Measurements from ENCODE around the gene STAB1. TPM values are rescaled to one million over a fixed set of nuclear protein-coding genes. Genes with fewer than 3 reads are reported as not detected.
A peak's percentile ranks its signal among the peaks of the same experiment; 100 is the strongest.

The STAB1 gene
- total and polyA plus RNA-seq, 10 of the 15 experiments (the other 5 are each of a cell fraction or from before 2014, with no cell fraction given), result 0.46 TPM; not detected in 9

DNA sequence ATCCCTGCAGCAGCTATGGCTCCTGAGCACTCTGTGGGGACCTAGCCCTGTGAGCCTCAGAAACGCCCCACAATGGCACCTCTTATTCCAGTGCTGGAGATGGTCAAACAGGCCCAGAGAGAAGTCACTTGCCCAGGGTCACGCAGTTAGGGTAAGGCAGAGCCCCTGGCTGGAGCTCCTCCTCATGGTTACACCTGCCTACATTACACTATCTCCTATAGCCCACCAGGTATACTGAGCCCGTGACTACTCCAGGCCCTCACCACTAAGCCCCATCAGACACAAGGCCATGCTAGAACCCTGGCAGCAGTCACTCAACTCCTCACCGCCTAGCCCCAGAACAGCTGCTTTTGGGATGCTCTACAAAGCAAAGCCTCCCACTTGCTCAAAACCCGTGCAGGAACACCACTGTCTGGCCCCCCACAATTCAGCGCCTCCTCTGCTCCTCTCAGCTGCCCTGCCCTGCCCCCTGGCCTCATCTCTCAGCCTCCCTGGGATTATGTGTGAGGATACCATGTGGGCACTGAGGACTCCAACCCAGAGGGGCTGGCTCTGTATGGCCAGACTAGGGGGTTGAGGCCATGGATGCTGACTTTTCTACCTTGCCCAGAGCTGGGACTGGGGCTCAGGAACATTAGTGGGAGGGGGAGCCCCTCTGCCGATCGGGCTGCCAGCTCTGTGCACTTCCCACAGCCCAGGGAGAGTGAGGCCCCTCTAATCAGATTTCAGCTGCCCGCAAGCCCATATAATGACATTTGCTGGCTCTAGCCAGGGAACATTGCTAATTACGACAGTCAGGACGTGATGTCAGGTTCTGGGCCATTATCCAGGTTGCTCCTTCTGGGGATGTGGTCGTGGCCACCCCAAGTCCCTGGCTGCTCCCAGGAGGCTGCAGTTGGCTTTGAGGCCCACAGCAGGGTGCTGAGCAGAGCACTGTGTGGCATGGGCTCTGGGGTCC, 34.5 kb downstream of the STAB1 start:
- H3K27me3 ChIP-seq (replicated peaks in 1 of 2; ENCODE audit: control insufficient read depth in 2 of 2, insufficient read depth in 2 of 2, low read length in 1 of 2), result no peaks in the 10 kb centered on the region
- H4K20me1 ChIP-seq (ENCODE audit: control insufficient read depth, insufficient read depth), result no peaks in the 10 kb centered on the region
- no TSS peak for BruUV-seq (replicated peaks)
- no peak for DNase-seq (ENCODE audit: low read depth, low spot score)
- no peak overlapping the region for H3K4me3 ChIP-seq
- no peak overlapping the region for H2AFZ ChIP-seq (ENCODE audit: control insufficient read depth, low read depth, low read length)
- in situ Hi-C loops (cut with MboI) (no loop called here), intact Hi-C loops (cut with micrococcal nuclease; ENCODE audit: unreplicated experiment) (no loop called here)
- H3K27ac ChIP-seq (ENCODE audit: control insufficient read depth, insufficient read depth), result no peak overlapping the region
- no peak overlapping the region for H3K9ac ChIP-seq (ENCODE audit: control insufficient read depth, insufficient read depth, low read length)
- no peak for FAIRE-seq
- ChIA-PET RAD21 (ENCODE audit: unreplicated experiment) (no interaction called here), POLR2A (interaction anchor here (0.6 kb wide), 2 partner anchors 251 to 579 kb away, joined by 3 read pairs; partner anchors contain the start of gene WDR82), SMC1A (ENCODE audit: uncharacterized antibody, unreplicated experiment) (no interaction called here), CTCF (no interaction called here)
- H3K4me1 ChIP-seq (ENCODE audit: control insufficient read depth, insufficient read depth, low read length), result peaks cover 8% of the 10 kb centered on the region
- H3K4me2 ChIP-seq (ENCODE audit: control insufficient read depth, insufficient read depth), result no peak overlapping the region
- no peaks in the 10 kb centered on the region for H3K9me3 ChIP-seq (replicated peaks; ENCODE audit: control insufficient read depth, insufficient read depth, low read length)
- H3K36me3 ChIP-seq (ENCODE audit: control insufficient read depth in 2 of 2, insufficient read depth in 2 of 2, low read length in 1 of 2), result peaks cover 0 to 12% of the 10 kb centered on the region in 2 experiments; a peak in 2 of 4 replicates
- no peak for ATAC-seq
- no peak for TF ChIP-seq POLR2AphosphoS2 (IDR thresholded peaks at IDR 0.05; ENCODE audit: low read depth, low read length)
- TF ChIP-seq SMAD5 (IDR thresholded peaks at IDR 0.05; ENCODE audit: low read depth), result no peak
- over 99% methylated on average over 12 of the region's 12 CpGs for WGBS (ENCODE audit: insufficient coverage, insufficient replicate concordance, low lambda C conversion rate, missing lambda C conversion rate)
- peaks cover 27% of the 10 kb centered on the region for H3K79me2 ChIP-seq (ENCODE audit: control insufficient read depth, insufficient read depth, low read length)

DNA sequence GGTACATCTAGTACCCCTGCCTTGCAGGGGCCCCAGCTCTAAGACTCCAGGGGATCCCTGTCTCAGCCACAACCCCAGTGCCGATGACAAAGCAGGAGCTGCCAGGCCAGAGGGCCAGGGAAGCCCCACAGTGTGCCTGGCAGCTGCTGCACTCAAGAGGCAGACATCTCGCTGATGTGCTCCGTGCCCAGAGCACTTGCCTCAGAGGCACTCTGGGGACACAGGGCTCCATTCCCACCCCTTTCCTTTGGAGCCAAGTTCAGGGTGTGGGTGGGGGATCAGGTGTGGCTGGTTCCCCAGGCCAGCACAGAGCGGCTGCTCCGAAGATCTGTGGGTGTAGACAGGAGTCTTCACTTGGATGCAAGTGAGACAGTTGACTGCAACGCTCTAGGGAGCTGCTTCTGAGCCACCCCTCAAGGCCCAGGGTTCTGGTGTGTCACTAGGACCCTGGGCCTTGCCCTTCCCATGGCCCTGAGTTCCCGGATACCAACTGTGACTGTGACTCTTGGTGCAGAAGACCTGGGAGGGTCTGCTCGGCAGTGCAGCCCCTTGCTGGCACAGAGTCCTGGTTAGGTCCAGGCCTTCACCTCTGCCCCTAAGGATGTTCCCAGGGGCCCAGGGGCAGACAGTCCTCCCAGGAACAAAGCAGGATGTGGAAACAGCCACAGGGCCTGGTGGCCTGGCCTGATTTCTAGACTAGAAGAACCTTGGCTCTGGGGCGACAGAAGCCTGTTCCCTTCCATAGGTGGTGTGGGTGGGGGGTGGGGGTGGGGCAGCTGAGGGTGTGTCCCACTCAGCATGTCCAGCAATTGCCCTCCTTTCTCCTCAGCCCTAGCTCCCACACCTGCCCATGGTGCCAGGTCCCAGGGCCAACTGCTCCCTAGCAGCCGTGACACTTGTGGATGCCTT, 36.0 kb downstream of the STAB1 start:
- H3K4me3 ChIP-seq, result peak overlapping the region; percentile 81
- BruUV-seq (replicated peaks), result no TSS peak
- no peak for FAIRE-seq
- 90% methylated on average over 10 of the region's 10 CpGs for WGBS (ENCODE audit: insufficient coverage, insufficient replicate concordance, low lambda C conversion rate, missing lambda C conversion rate)
- RAD21 ChIA-PET (ENCODE audit: unreplicated experiment), result no interaction called here
- ATAC-seq, result no peak
- peaks cover 0 to 10% of the 10 kb centered on the region in 2 experiments; a peak in 2 of 4 replicates for H3K36me3 ChIP-seq (ENCODE audit: control insufficient read depth in 2 of 2, insufficient read depth in 2 of 2, low read length in 1 of 2)
- CTCF ChIA-PET, result no interaction called here
- H3K79me2 ChIP-seq (ENCODE audit: control insufficient read depth, insufficient read depth, low read length), result peaks cover 27% of the 10 kb centered on the region
- peak overlapping the region; percentile 74; the same call in 1 of the 2 replicates for H3K9ac ChIP-seq (ENCODE audit: control insufficient read depth, insufficient read depth, low read length)
- peak overlapping the region; percentile 92 for H3K4me2 ChIP-seq (ENCODE audit: control insufficient read depth, insufficient read depth)
- H3K27me3 ChIP-seq (replicated peaks in 1 of 2; ENCODE audit: control insufficient read depth in 2 of 2, insufficient read depth in 2 of 2, low read length in 1 of 2), result no peaks in the 10 kb centered on the region
- intact Hi-C loops (cut with micrococcal nuclease; ENCODE audit: unreplicated experiment) (no loop called here), in situ Hi-C loops (cut with MboI) (no loop called here)
- no peak for DNase-seq (ENCODE audit: low read depth, low spot score)
- POLR2A ChIA-PET, result no interaction called here
- H3K27ac ChIP-seq (ENCODE audit: control insufficient read depth, insufficient read depth), result no peak overlapping the region
- no peaks in the 10 kb centered on the region for H4K20me1 ChIP-seq (ENCODE audit: control insufficient read depth, insufficient read depth)
- H2AFZ ChIP-seq (ENCODE audit: control insufficient read depth, low read depth, low read length), result no peak overlapping the region
- no peaks in the 10 kb centered on the region for H3K9me3 ChIP-seq (replicated peaks; ENCODE audit: control insufficient read depth, insufficient read depth, low read length)
- peaks cover 13% of the 10 kb centered on the region for H3K4me1 ChIP-seq (ENCODE audit: control insufficient read depth, insufficient read depth, low read length)
- SMC1A ChIA-PET (ENCODE audit: uncharacterized antibody, unreplicated experiment), result no interaction called here
- TF ChIP-seq, protein P1, sequence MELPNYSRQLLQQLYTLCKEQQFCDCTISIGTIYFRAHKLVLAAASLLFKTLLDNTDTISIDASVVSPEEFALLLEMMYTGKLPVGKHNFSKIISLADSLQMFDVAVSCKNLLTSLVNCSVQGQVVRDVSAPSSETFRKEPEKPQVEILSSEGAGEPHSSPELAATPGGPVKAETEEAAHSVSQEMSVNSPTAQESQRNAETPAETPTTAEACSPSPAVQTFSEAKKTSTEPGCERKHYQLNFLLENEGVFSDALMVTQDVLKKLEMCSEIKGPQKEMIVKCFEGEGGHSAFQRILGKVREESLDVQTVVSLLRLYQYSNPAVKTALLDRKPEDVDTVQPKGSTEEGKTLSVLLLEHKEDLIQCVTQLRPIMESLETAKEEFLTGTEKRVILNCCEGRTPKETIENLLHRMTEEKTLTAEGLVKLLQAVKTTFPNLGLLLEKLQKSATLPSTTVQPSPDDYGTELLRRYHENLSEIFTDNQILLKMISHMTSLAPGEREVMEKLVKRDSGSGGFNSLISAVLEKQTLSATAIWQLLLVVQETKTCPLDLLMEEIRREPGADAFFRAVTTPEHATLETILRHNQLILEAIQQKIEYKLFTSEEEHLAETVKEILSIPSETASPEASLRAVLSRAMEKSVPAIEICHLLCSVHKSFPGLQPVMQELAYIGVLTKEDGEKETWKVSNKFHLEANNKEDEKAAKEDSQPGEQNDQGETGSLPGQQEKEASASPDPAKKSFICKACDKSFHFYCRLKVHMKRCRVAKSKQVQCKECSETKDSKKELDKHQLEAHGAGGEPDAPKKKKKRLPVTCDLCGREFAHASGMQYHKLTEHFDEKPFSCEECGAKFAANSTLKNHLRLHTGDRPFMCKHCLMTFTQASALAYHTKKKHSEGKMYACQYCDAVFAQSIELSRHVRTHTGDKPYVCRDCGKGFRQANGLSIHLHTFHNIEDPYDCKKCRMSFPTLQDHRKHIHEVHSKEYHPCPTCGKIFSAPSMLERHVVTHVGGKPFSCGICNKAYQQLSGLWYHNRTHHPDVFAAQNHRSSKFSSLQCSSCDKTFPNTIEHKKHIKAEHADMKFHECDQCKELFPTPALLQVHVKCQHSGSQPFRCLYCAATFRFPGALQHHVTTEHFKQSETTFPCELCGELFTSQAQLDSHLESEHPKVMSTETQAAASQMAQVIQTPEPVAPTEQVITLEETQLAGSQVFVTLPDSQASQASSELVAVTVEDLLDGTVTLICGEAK (IDR thresholded peaks at IDR 0.05; ENCODE audit: borderline replicate concordance), result no peak
- TF ChIP-seq CBX3 (IDR thresholded peaks at IDR 0.05; ENCODE audit: borderline replicate concordance, low read depth), result no peak
- no peak for TF ChIP-seq RUNX3 (IDR thresholded peaks at IDR 0.05; ENCODE audit: low read length)
- no peak for TF ChIP-seq EP300 (IDR thresholded peaks at IDR 0.05; ENCODE audit: borderline replicate concordance in 1 of 2, control insufficient read depth in 1 of 2, low read depth in 2 of 2, low read length in 2 of 2)
- no peak for TF ChIP-seq TCF7 (IDR thresholded peaks at IDR 0.05; ENCODE audit: borderline replicate concordance)
- no peak for TF ChIP-seq ZNF217 (IDR thresholded peaks at IDR 0.05)
- TF ChIP-seq NR2C1 (IDR thresholded peaks at IDR 0.05), result no peak
- TF ChIP-seq BRCA1 (IDR thresholded peaks at IDR 0.05; ENCODE audit: low read depth, low read length), result no peak
- TF ChIP-seq MYB (IDR thresholded peaks at IDR 0.05; ENCODE audit: borderline replicate concordance, low read depth, low read length), result no peak

Data from GM12878 (cell line).